Measurements from ENCODE around the gene EBF4. TPM values are rescaled to one million over a fixed set of nuclear protein-coding genes. Genes with fewer than 3 reads are reported as not detected.

Gene EBF4
- total RNA-seq, 1 donor from 2014 or later: 24.6 TPM

- H3K4me3 Mint-ChIP-seq: no peak overlapping the region
- no peak for DNase-seq (ENCODE audit: low read depth, low spot score)
- peaks cover 7% of the 10 kb centered on the region for H3K4me1 Mint-ChIP-seq
- no peak overlapping the region for H3K27ac Mint-ChIP-seq (ENCODE audit: unreplicated experiment)
- no peaks in the 10 kb centered on the region for H3K9me3 Mint-ChIP-seq
- peaks cover 59% of the 10 kb centered on the region for H3K27me3 Mint-ChIP-seq (ENCODE audit: low read depth)
- peaks cover 1% of the 10 kb centered on the region for H3K36me3 Mint-ChIP-seq (ENCODE audit: low read depth)
- TF ChIP-seq, protein P1, sequence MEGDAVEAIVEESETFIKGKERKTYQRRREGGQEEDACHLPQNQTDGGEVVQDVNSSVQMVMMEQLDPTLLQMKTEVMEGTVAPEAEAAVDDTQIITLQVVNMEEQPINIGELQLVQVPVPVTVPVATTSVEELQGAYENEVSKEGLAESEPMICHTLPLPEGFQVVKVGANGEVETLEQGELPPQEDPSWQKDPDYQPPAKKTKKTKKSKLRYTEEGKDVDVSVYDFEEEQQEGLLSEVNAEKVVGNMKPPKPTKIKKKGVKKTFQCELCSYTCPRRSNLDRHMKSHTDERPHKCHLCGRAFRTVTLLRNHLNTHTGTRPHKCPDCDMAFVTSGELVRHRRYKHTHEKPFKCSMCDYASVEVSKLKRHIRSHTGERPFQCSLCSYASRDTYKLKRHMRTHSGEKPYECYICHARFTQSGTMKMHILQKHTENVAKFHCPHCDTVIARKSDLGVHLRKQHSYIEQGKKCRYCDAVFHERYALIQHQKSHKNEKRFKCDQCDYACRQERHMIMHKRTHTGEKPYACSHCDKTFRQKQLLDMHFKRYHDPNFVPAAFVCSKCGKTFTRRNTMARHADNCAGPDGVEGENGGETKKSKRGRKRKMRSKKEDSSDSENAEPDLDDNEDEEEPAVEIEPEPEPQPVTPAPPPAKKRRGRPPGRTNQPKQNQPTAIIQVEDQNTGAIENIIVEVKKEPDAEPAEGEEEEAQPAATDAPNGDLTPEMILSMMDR (conservative IDR thresholded peaks at IDR 0.05): no peak
Observed at GRCh38 chr20:2699775-2700413, 7.3 kb downstream of the EBF4 start.

GRCh38 chr20:2700913-2701620, 8.5 kb downstream of the EBF4 start:
- Mint-ChIP-seq H3K27ac (ENCODE audit: unreplicated experiment) (no peak overlapping the region), H3K9me3 (no peaks in the 10 kb centered on the region), H3K4me3 (no peak overlapping the region), H3K27me3 (ENCODE audit: low read depth) (peaks cover 50% of the 10 kb centered on the region), H3K4me1 (peaks cover 4% of the 10 kb centered on the region), H3K36me3 (ENCODE audit: low read depth) (no peaks in the 10 kb centered on the region)
- TF ChIP-seq, protein P1 (conservative IDR thresholded peaks at IDR 0.05): no peak
- DNase-seq (ENCODE audit: low read depth, low spot score): no peak

DNA sequence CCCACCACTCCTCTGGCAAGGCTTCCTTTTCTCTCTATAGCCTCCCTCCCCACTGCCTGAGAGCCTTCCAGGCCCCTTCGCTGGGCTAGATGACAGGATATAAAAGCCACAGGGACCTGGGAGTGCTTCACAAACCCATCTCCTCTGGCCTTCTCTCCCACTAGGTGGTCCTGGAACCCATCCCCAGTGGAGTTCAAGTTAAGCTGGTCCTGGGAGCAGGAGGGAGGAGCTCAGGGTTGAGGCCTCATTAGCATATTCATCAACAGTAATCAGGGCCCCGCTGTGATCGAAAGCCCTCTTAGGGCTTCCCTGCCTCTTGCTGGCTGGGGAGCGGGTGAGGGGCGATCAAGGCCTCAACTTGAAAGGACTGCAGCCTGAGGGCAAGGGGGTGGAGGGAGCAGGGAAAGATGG, 9.1 kb downstream of the EBF4 start:
- Mint-ChIP-seq H3K27me3 (ENCODE audit: low read depth) (peaks cover 46% of the 10 kb centered on the region), H3K36me3 (ENCODE audit: low read depth) (no peaks in the 10 kb centered on the region), H3K27ac (ENCODE audit: unreplicated experiment) (no peak overlapping the region), H3K4me1 (peaks cover 4% of the 10 kb centered on the region), H3K9me3 (no peaks in the 10 kb centered on the region), H3K4me3 (no peak overlapping the region)
- TF ChIP-seq, protein P1 (conservative IDR thresholded peaks at IDR 0.05): no peak
- DNase-seq (ENCODE audit: low read depth, low spot score): no peak

- no peaks in the 10 kb centered on the region for H3K9me3 Mint-ChIP-seq
- TF ChIP-seq, protein P1 (conservative IDR thresholded peaks at IDR 0.05): no peak
- DNase-seq (ENCODE audit: low read depth, low spot score): no peak
- peaks cover 42% of the 10 kb centered on the region for H3K27me3 Mint-ChIP-seq (ENCODE audit: low read depth)
- H3K4me1 Mint-ChIP-seq: peaks cover 4% of the 10 kb centered on the region
- H3K27ac Mint-ChIP-seq (ENCODE audit: unreplicated experiment): no peak overlapping the region
- H3K36me3 Mint-ChIP-seq (ENCODE audit: low read depth): no peaks in the 10 kb centered on the region
- H3K4me3 Mint-ChIP-seq: no peak overlapping the region
Observed at GRCh38 chr20:2703716-2704475, 11.3 kb downstream of the EBF4 start.

DNA sequence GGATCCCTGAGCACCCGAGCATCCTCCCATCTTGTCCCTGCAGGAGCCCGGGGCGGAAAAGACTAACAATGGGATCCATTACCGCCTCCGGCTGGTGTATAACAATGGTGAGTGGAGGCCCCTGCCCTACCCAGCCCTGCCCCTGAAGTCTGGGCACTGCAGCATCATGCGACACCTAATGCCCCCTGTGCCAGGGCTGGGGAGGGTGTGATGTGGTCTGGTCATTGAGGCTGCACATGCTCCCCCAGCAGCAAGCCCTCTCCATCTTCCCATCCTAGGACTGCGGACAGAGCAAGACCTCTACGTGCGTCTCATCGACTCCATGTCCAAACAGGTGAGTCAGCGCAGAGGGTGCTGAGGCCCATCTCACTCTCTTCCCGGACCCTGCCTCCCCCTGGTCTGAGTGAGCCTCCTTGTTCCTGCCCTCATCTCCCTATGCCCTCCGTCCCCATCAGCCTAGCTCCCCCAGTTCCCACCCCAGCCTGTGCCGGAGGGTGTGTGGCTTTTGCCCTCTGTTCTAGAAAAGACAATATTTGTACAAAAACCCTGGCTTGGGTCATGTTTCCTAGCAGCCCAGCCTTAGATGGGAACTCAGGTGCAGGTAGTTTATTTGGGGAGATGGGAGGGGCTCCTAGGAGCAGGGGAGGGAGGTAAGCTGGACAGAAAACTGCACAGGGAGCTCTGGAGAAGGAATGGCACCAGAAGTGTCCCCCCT, 13.5 kb downstream of the EBF4 start:
- no peaks in the 10 kb centered on the region for H3K9me3 Mint-ChIP-seq
- no peak overlapping the region for H3K4me3 Mint-ChIP-seq
- DNase-seq (ENCODE audit: low read depth, low spot score): no peak
- H3K27me3 Mint-ChIP-seq (ENCODE audit: low read depth): peaks cover 37% of the 10 kb centered on the region
- no peak overlapping the region for H3K27ac Mint-ChIP-seq (ENCODE audit: unreplicated experiment)
- H3K36me3 Mint-ChIP-seq (ENCODE audit: low read depth): no peaks in the 10 kb centered on the region
- TF ChIP-seq, protein P1 (conservative IDR thresholded peaks at IDR 0.05): no peak
- peaks cover 4% of the 10 kb centered on the region for H3K4me1 Mint-ChIP-seq
